H1 (cell line): ENCODE data around the gene ZFAND3. TPM values are rescaled to one million over a fixed set of nuclear protein-coding genes. Genes with fewer than 3 reads are reported as not detected.

ENCODE experiments used
- BACH1 ChIP-seq: IDR thresholded peaks from 2 replicates; pipeline ENCODE4 v1.6.1; 2012; ENCODE audit warnings: low read length, improper control_type of control experiment
- CEBPB ChIP-seq: IDR thresholded peaks from 2 replicates; pipeline ENCODE4 v1.6.1; 2012; ENCODE audit warnings: low read depth, low read length
- EP300 ChIP-seq, 2 experiments: IDR thresholded peaks; 1 replicate in 1 of 2; 2 replicates in 1 of 2; pipeline ENCODE4 v1.6.1; 2011 to 2012; ENCODE audit warnings: low read depth in 2 of 2, low read length in 2 of 2, mild to moderate bottlenecking in 2 of 2, borderline replicate concordance in 1 of 2, inconsistent platforms in 1 of 2, moderate library complexity in 1 of 2
- GTF2F1 ChIP-seq: IDR thresholded peaks from 2 replicates; pipeline ENCODE4 v1.6.1; 2012; ENCODE audit warnings: low read depth, low read length, improper control_type of control experiment, borderline replicate concordance
- POU5F1 ChIP-seq: IDR thresholded peaks from 2 replicates; pipeline ENCODE4 v1.6.1; 2011; ENCODE audit warnings: low read depth, mild to moderate bottlenecking, low read length, moderate library complexity
- RAD21 ChIP-seq, 2 experiments: IDR thresholded peaks in 1 of 2; conservative IDR thresholded peaks in 1 of 2; 2 replicates each; pipeline ENCODE4 v1.6.1; 2011; ENCODE audit warnings: low read depth in 2 of 2, low read length in 2 of 2, improper control_type of control experiment in 1 of 2, inconsistent platforms in 1 of 2, mild to moderate bottlenecking in 1 of 2, moderate library complexity in 1 of 2
- RBBP5 ChIP-seq: IDR thresholded peaks from 2 replicates; pipeline ENCODE4 v1.7.1; 2012; ENCODE audit warnings: low read depth, mild to moderate bottlenecking, inconsistent platforms, low read length, moderate library complexity, borderline replicate concordance
- SAP30 ChIP-seq: fragments of 300-600 bp; sonication (generic); IDR thresholded peaks from 2 replicates; pipeline ENCODE4 v1.7.1; 2012; ENCODE audit warnings: low read length, moderate library complexity, mild to moderate bottlenecking, inconsistent platforms; ENCODE audit not compliant: insufficient read depth, insufficient replicate concordance
- SIN3A ChIP-seq, 2 experiments: IDR thresholded peaks in 1 of 2; conservative IDR thresholded peaks in 1 of 2; 2 replicates each; pipeline ENCODE4 v1.6.1; 2011 to 2012; ENCODE audit warnings: low read length in 2 of 2, improper control_type of control experiment in 1 of 2, low read depth in 1 of 2, mild to moderate bottlenecking in 1 of 2
- polyA plus RNA-seq, 7 experiments: library from polyadenylated mRNA; depleted of rRNA in 3 of 7; stranded (reverse) in 5 of 7; unstranded in 2 of 7; fragments of >200 nt in 5 of 7; fragments of 200-250 nt in 2 of 7; gene quantifications; 1 replicate in 5 of 7; 2 replicates in 1 of 7; 4 replicates in 1 of 7; pipeline versions ENCODE4 v1.2.1 to v1.2.3, GENCODE V29; 2011 to 2013; ENCODE audit warnings: missing spikeins in 2 of 7, mixed read lengths in 2 of 7
- total RNA-seq: library from RNA; stranded (reverse); fragmentation: NEBNext Ultra II Directional; extraction: Animal tissue kit (Norgen Biotek cat#: 25700); gene quantifications from 2 replicates; pipeline ENCODE4 v1.2.1, GENCODE V29; 2021

The ZFAND3 gene
- total and polyA plus RNA-seq, 2 of the 8 experiments (the other 6 are each of a cell fraction or from before 2014, with no cell fraction given) = 13.0 to 51.3 TPM

DNA sequence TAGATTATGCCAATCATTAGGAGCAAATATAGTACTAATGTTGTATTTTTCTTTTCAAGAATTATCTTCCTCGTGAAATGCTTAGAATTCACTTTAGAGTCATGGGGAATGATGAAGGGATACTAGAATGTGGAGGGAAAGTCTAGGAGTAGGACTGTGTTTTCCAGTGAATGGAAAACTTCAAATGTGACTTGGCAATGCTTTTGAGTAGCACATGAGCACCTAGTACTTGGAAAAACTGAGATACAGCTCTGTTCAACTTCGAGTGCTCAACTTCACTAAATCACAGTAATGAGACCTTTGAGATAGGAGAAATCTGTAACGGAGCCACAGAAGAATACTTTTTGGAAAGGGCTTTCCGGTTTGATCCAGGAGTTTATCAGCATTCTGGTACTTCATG lies 272.9 kb downstream of the ZFAND3 start (continued):
- TF ChIP-seq SIN3A (conservative IDR thresholded peaks at IDR 0.05 in 1 of 2, IDR thresholded peaks at IDR 0.05 in 1 of 2; ENCODE audit: low read depth in 1 of 2, low read length in 2 of 2) (no peak), RAD21 (IDR thresholded peaks at IDR 0.05 in 1 of 2, conservative IDR thresholded peaks at IDR 0.05 in 1 of 2; ENCODE audit: low read depth in 2 of 2, low read length in 2 of 2) (no peak), POU5F1 (no peak), SAP30 (no peak), BACH1 (no peak), CEBPB (no peak), EP300 (IDR thresholded peaks at IDR 0.05; ENCODE audit: borderline replicate concordance in 1 of 2, low read depth in 2 of 2, low read length in 2 of 2) (no peak), GTF2F1 (no peak), RBBP5 (no peak)
